Ramos (cell line): ENCODE measurements around the gene ITGA3.
"Not testable (repeated sequence)": the region's sequence is repeated elsewhere in the genome, so short reads cannot be mapped to it uniquely, and the experiment has no call there.

Experiments
- in situ Hi-C: fragments of 300-500 bp; cut with MboI; formaldehyde crosslinking; loops from one replicate; pipeline ENCODE4 v1.14.3; 2022; ENCODE audit warnings: low sequenced_read_pairs; ENCODE audit not compliant: unreplicated experiment

ITGA3 gene

DNA sequence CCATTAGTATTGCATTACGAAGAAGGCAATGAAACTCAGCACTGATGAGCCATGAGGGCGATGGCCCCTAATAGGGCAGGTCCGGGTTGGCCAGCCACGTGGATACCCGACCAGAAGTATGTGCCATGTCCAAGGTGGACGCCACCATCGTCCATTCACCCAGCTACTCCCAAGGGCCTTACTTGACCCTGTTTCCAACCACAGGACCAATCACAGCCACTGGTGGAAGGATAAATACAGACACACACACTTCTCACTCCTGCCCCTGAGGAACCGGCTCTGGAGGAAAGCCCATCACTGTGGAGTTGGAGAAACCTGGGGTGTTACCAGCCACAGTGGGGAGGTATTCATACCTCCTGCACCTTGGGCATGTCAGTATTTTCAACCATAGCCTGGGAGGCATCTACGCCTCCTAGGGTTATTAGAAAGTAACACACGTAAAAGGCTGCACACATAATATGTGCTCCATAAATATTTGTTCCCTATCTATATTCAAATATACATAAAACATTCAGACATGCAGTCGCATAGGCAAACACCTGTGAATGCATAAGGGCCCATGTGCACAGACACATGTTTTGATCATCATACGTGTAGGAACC, 5.4 kb upstream of the ITGA3 start:
- in situ Hi-C loops: no loop called here

DNA sequence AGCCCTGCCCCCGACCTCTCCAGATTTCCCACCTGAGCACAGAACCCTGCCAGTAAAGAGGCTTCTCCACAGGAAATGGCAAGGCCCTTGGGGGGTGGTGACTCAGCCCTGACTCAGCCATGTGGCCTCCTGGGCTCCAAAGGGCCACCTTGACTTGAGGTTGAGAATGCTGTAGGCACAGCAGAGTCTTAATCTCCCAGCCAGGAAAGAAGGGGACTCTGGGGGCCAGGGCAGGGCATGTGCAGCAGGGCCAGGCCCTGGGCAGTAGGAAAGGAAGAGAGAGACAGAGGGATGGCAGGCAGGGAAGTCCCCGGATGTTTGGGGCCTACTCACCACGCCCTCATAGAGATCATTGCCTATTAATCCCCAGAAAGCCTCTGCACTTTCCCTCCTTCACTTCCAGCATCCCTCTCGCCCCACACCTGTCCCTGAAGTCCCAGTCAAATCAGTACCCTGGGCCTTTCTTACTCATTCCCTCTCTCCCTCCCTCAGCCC, 4.8 kb upstream of the ITGA3 start:
- in situ Hi-C loops: no loop called here

DNA sequence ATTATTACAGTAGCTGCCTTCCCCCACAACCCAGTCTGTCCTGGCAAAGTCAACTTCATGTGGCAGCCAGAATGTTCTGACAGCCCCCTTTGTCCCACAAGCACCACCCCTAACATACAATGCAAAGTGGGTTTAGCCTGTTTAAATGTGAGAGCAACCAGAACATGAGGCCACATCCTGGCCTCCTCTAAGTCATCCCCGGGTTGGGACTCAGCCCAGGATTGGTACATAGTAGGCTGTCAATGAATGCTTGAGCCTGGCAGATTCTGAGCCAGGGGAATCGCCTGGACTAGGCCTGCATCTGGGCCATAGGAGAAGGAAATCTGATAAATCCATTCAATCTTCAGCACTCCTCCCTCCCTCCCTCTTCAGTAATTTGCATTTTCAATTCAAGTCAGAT, 4.3 kb upstream of the ITGA3 start:
- in situ Hi-C loops: no loop called here

DNA sequence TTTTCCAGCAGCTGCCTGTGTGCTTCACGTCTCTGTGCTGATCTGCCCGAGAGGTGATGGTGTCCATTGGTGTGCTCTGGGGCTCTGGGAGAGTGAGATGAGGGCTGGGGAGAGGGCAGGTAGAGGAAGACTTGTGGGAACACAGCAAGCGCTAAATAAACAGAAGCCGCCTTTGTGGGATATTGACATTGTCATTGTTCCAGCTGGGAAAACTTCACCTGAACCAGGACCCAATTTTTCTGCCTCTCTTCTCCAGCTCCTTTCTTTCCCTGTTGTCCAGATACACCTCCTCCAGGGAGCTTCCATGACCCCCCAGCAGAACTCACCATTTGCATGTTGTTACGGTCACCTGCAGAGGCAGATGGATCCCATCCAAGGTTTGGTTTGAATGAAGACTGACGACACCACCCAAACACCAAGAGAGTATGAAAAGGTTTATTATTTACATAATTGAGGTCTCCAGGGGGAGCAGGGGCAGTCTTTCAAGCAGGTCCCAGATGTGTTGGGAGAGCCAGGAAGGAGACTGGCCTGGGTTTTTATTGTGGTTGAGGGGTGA, 3.6 kb upstream of the ITGA3 start:
- in situ Hi-C loops: no loop called here

DNA sequence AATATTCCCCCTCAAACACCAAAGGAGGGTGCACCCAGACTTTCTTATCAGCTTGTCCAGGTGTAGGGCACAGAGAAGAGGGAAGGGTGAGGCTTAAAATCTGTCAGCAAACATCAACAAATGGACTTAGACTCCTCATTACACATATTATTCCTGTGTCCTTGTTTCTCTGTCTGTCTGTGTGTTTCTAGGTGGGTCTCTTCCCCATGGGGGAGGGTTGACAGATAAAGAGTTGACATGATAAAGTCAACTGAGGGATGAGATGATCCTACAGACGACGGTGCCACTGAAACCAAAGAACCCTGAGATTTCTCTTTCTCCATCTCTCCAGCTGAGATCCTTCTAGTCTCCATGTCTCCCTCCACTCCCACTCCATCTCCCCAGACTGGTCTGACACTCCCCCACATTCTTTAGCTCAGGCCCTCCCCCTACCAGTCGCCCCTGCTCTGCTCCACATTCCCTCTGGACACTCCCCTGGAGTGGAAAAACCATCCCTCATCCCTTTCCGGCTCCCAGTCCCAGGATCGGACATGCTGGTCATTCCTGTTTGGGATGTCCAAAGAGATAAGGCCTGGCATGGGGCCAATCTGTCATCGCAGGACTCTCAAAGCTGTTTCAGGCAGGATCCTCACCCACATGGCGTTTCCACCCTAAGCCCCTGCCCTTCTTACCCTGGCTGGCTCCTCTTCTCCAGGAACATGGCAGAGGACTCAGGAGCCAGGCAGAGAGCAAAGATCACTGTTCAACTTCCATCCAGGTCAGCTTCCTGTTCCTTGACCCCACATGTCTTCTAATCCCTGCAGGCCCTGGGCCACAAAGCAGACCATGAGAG, 2.9 kb upstream of the ITGA3 start:
- in situ Hi-C loops: no loop called here

DNA sequence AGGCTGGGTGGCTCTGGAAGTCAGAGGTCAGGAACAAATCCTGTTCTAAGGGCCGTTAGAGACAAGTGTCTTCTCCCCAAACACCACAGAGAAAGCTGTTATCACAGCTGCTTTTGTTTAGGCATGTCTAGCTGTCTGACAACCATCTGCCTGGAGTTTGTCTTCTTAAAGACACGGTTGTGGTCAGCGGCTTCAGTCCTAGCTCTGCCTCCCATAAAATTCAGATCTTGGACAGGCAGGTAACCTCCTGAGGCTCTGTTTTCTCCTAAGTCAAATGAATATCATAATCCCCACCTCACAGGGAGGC, 2.3 kb upstream of the ITGA3 start:
- in situ Hi-C loops: no loop called here

DNA sequence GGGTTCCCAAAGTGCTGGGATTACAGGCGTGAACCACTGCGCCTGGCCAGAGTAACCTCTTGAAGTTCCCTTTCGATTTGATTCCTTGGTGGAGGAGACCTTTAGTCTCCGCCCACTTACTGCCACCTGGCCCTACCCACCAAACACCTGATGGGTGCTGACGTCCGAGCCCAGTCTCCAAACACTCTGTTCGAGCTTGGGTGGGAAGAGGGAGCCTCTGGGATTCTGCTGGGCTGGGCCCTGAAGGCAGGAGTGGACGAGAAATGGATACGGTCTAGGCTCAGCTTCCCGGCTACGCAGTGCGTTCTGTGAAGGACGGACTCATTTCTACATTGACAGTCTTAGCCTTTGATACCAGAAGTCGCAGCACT, 870 bp upstream of the ITGA3 start:
- in situ Hi-C loops: no loop called here

DNA sequence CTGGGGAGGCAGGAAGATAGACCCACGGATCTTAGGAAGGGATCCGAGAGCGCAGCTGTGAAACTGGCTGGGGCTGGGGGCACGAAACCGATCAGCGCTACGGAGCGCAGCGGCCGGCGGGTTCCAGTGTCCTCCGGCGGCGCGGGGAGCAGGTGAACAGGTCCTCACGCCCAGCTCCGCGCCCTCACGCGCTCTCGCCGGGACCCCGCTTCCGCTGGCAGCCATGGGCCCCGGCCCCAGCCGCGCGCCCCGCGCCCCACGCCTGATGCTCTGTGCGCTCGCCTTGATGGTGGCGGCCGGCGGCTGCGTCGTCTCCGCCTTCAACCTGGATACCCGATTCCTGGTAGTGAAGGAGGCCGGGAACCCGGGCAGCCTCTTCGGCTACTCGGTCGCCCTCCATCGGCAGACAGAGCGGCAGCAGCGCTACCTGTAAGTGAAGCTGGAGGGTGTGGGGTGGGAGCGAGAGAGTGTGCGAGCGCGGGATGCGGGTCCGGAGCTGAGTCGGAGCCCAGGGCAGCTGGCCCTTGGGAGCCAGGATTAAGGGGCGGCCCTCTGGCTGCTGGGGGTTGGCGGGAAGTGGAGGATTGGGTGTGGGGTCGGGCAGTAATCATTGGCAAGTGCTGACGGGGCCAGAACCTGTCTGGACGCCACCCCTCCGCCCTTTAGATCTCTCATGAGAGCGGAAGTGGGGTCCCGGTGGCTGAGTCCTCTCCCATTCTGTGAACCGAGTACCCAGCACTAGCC, 479 bp downstream of the ITGA3 start:
- in situ Hi-C loops: no loop called here

DNA sequence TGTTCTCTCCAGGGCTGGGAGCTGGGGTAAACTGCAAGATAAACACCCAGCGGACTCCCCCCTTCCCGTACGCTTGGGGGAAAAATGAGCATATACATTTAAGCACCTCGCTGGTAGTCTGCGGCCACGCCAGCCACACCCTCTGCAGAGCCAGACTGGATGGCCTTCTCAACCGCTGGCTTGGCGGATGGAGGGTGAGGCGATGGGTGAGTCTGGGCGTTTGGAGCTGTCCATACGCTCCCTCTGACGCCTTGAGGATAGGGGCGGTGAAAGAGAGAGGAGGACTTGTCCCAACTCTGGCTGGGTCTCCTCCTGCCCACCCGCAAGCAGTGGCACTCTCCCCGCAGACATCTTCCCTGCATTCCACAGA, 1.0 kb downstream of the ITGA3 start:
- in situ Hi-C loops: no loop called here

DNA sequence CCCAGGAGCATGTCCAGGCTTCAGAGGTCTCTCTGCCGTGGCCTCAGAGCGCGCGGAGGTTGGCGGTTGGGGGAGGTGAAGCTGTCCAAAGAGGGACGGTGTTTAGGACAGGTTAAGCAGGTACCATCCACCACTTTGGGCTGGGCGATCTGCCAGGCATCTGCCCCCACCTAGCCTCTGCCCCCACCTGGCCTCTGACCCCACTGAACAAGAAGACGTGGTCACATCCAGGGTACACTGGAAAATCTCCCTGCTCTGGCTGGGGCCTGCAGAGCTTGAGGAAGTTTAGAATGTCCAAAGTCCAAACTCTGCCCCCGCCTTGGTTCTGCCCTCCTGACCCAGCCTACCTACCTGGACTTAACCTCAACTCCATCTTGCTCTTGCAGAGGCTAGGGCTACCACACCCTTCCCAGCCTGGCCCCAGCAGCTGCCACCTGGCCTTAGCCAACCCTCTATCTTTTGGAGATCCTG, 1.6 kb downstream of the ITGA3 start:
- in situ Hi-C loops: no loop called here

DNA sequence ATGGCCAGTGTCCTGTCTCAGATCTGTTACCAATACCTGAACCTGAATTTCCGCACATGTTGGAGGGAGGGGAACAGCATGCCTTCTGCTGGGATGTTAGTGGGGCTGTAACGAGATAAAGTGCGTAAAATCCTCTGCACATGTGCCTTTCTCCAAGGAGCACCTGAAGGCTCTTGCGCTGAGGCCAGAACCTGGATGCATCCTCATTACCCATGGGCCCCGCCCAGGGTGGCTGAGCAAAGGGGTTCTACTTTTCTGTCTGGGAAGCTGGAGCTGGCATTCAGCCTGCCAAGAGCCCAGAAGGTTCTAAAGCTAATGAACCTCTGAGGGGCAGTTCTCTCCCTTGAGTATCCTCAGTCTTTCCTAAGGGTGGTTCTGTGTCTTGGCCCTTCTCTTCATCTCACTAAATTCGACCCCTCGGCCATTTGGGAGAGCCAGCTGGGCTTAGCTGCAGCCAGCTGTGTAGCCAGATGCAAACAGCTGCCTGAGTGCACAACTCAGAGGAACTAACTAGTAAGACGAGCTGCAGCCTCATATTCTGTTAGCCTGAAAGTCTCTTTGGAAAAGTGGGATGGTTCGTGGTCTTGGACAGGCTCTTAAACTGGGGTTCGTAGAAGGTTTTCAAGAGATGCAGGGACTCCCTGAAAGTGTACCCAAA, 2.5 kb downstream of the ITGA3 start:
- in situ Hi-C loops: no loop called here

DNA sequence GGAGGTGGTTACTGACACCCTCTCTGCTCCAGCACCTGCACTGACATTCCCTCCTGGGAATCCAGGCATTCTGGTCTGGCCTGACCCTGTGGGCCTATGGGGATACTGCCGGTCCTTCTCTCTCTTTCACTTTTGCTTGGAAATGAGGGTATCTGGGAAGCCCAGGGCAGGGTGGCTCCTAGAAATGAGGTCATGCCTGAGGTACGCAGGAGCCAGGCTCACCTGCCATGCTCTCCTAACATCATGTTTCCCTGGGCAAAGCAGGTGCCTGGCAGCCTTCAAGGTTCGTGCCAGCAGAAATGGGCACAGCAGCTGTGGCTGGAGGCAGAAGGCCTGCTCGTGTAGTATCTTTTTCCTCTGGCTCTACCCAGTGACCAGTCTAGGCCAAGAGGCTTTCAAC, 3.3 kb downstream of the ITGA3 start:
- in situ Hi-C loops: no loop called here

DNA sequence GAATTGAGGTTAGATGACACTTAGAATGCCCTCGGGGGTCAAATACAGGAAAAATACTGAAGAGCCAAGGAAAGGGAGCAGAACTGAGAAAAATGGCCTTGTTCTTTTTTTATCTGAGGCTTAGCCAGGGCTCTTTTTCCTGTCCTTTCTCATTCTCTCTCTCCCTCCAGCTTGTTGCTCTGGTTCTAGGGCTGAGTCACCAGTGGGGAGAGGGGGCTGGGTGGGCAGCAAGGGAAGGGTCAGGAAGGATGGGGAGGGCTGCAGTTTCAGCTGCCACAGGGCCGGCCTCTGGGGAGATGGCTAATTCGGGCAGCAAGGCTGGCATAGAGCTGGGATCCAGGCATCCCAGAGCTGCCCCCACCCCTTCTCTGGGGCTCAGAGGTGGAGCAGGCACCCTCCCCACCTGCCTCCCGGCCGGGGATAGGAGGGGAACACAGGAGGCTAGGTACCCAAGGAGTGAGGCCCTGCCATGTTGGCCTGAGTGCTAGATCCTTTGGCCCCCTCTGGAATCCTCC, 3.9 kb downstream of the ITGA3 start:
- in situ Hi-C loops: no loop called here

DNA sequence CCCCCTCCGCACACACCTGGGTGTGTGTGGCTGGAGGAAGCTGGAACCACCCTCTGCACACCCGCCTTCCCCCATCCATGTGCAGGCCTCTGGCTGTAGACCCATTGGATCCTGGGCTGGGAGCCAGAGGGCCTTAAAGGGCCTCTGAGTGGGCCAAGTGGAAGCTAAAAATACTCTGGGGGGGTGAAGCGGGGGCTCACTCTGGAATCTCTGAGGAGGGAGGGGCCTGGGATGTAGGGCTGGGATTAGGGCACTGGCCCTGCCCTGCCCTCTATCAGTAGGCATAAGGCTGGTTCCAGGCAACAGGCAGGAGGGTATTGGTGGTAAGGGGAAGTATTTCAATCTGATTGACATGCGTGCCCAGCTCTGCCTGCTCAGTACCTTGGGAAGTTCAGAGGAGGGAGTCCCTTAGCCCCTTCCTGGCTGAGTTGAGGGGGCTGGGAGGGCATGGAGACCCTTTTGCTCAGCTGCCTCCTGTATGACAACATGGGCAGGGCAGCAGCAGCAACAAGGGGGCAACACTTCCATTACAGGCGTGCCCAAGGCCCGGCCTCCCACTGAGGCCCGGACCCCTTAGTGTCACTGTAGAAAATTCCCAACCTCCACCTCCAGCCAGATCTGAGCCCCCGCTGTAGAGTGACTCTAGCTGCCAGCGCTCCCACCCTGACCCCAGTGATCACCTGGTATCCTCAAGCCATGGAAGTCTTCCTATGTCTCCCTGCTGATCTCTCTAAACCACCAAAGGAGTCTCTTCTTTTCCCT, 5.2 kb downstream of the ITGA3 start:
- in situ Hi-C loops: no loop called here

DNA sequence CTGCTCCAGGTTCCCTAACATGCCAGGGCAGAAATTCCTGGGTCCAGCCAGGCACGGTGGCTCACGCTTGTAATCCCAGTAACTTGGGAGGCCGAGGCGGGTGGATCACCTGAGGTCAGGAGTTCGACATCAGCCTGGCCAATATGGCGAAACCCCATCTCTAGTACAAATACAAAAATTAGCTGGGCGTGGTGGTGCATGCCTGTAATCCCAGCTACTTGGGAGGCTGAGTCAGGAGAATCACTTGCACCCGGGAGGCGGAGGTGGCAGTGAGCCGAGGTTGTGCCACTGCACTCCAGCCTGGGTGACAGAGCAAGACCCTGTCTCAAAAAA, 5.8 kb downstream of the ITGA3 start:
- in situ Hi-C loops: not testable (repeated sequence)

DNA sequence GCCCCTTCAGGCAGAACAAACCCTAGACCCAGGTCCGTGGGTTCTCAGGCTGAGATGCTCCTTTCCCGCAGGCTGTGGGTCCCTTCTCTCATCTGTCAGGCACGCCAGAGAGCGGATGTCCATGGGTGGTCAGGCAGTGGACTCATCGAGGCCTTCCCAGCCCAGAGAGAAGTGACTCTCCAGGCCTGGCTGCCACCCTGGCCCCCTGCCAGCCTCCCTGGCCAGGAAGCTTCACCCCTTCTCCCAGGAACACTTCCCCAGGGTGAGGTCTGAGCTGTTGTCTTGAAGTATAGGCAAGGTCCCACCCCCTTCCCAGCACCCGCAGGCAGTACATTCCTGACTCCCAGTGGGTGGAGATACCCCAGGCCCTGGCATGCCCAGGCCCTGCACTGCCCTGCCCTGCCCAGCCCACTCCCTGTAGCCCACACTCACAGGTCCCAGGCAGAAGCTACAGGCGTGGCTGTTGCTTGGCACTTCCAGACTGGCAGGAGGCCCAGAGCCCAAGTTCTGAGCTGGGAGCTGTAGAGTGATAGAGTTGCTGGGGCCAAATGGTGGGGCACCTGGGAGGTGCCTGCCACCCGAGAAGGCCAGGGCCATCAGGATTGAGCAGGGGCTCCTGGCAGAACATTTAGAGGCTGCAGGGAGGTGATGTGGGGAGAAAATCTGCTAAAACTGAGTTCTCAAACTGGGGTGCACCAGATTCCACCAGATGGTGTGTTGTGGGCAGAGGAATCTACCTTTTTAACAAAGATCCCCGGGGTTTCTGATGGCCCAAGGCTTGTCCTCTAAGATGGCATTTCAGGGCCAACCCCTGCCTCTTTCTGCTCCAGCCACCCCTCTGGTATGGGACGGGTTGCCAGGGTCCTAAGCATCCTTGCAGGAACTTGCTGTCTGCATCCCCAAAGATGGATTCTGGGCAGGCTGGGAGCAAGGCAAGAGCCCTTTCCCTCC, 6.7 kb downstream of the ITGA3 start:
- in situ Hi-C loops: no loop called here

DNA sequence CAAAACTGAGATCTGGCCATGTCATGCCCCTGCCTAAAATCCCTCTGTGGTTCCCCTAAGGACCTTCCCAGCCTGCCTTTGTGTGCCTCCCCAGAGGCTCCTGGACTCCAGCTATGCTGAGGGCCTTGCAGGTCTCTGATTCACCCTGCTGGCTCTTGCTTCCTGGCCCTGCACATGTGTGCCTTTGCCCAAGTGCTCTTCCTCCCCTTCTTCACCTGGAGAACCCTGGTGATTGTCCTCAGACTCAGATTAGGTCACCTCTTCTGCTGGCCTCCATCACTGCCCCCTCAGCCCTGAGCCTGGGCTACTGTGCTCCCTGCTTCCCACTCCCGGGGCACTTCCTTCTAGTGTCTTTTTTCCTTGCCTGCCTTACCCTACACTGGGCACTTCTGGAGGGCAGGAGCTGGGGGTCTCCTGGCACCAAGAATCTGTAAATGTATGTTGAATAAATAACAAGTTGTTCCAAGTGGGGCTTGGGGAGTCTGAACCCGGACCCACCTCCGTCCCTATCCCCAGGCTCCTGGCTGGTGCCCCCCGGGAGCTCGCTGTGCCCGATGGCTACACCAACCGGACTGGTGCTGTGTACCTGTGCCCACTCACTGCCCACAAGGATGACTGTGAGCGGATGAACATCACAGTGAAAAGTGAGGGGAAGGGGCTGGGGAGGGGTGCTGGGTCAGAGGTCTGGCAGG, 7.8 kb downstream of the ITGA3 start:
- in situ Hi-C loops: no loop called here
